ENCODE measurements around the gene PKD2L1. TPM values are rescaled to one million over a fixed set of nuclear protein-coding genes. Genes with fewer than 3 reads are reported as not detected.

Gene PKD2L1
- total and polyA plus RNA-seq, 10 donors: 2.2 to 8.7 (median 3.9) TPM; not detected in 1

DNA sequence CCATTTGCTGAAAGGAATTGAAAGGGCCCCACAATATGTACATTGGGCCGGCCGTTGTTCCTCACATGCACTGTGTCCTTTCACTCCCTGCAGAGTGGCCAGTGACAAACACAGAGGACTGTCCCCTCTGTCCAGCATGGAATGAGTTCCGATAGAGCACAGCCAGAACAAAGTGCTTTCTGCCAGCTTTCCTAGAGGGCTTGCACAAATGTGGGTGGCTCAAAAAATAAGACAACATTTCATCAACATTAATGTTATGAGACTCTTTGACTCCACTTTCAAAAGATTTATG, 2.4 kb downstream of the PKD2L1 start:
- TF ChIP-seq POLR2AphosphoS5 (IDR thresholded peaks at IDR 0.05) (no peak), POLR2A (IDR thresholded peaks at IDR 0.05) (no peak)
- H3K36me3 ChIP-seq: no peaks in the 10 kb centered on the region
- H3K4me1 ChIP-seq: peaks cover 0 to 20% (median 9%) of the 10 kb centered on the region in 6 donors
- peak overlapping the region in 1 of 8 donors; percentile 7 for H3K4me3 ChIP-seq
- H3K27me3 ChIP-seq (replicated peaks in 1 of 7): peaks cover 0 to 21% (median 0%) of the 10 kb centered on the region in 7 donors
- no peaks in the 10 kb centered on the region for H3K9me3 ChIP-seq
- intact Hi-C loops (cut with DNase I; ENCODE audit: low total_unique reads): no loop called here
- DNase-seq: no peak
- peak overlapping the region in 4 of 8 donors; percentile 65 to 78 (median 74) for H3K27ac ChIP-seq
- 81 to 91% (median 86%) methylated on average over 3 of the region's 3 CpGs for WGBS, 5 donors

DNA sequence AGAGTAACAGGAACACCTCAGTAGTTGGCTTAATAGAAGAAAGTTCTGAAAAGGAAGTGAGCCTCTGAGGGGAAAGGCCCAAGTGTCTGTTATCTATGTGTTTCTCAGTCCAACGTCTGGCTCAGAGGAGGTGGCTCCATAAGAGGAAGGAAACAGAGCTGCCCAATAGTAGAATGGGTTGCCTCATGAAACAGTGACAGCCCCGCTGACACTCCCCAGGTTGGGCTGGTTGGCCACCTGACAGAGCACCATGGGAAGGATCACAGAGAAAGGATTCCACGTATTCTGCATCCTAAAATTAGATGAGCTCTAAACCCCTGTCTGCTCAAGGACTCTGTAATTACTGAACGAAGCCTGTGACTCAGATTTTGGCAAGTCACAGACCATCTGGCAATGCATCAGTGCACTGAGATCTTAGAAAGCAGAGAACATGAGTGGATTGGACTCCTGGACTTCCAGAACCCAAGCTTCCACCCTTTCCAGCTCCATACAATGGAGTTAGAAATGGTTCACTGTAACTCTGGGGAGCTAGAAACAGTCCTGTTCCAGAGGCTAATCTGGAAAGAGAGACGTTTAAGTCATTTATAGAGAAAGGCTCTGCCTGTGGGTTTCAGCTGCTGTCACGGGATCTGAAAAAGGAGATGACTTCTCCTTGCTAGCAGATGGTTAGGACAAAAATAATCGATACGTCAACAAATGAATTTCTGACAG, 2.9 kb downstream of the PKD2L1 start:
- no peak for TF ChIP-seq POLR2A (IDR thresholded peaks at IDR 0.05)
- peak in 1 of 3 donors; percentile 72 for TF ChIP-seq POLR2AphosphoS5 (IDR thresholded peaks at IDR 0.05)
- intact Hi-C loops (cut with DNase I; ENCODE audit: low total_unique reads): no loop called here
- Histone ChIP-seq H3K36me3 (no peaks in the 10 kb centered on the region), H3K9me3 (no peaks in the 10 kb centered on the region), H3K4me3 (peak overlapping the region in 1 of 8 donors; percentile 7), H3K27me3 (replicated peaks in 1 of 7) (peaks cover 0 to 21% (median 0%) of the 10 kb centered on the region in 7 donors), H3K4me1 (peaks cover 0 to 20% (median 9%) of the 10 kb centered on the region in 6 donors), H3K27ac (peak overlapping the region in 7 of 8 donors; percentile 61 to 78 (median 72))
- WGBS, 5 donors: 36 to 48% (median 42%) methylated on average over 8 of the region's 8 CpGs
- DNase-seq: peak; percentile 86

DNA sequence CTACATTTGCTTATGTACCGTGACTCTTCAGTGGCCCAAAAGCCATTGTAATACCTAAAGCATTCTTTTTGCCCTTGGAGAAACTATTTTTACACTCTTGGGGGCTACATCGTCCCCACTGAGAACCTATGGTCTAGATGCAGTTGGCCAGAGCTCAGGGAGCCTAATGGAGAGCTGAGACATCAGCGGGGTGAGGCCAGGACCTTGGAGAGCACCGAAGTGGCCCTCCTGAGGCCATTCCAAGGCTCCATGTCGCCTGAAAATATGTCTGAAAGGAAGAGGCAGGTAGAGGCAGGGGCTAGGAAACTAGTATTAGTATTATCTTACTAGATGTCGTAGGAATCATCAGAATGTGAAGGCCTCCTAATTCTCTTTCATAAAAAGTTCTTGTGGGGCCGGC, 4.9 kb downstream of the PKD2L1 start:
- intact Hi-C loops (cut with DNase I; ENCODE audit: low total_unique reads): no loop called here
- 68 to 73% (median 70%) methylated on average over 7 of the region's 7 CpGs for WGBS, 5 donors
- peaks cover 0 to 20% (median 9%) of the 10 kb centered on the region in 6 donors for H3K4me1 ChIP-seq
- H3K27ac ChIP-seq: no peak overlapping the region
- H3K27me3 ChIP-seq (replicated peaks in 1 of 7): peaks cover 0 to 16% (median 0%) of the 10 kb centered on the region in 7 donors
- H3K36me3 ChIP-seq: no peaks in the 10 kb centered on the region
- TF ChIP-seq POLR2AphosphoS5 (IDR thresholded peaks at IDR 0.05) (no peak), POLR2A (IDR thresholded peaks at IDR 0.05) (no peak)
- TF ChIP-seq, protein P1, sequence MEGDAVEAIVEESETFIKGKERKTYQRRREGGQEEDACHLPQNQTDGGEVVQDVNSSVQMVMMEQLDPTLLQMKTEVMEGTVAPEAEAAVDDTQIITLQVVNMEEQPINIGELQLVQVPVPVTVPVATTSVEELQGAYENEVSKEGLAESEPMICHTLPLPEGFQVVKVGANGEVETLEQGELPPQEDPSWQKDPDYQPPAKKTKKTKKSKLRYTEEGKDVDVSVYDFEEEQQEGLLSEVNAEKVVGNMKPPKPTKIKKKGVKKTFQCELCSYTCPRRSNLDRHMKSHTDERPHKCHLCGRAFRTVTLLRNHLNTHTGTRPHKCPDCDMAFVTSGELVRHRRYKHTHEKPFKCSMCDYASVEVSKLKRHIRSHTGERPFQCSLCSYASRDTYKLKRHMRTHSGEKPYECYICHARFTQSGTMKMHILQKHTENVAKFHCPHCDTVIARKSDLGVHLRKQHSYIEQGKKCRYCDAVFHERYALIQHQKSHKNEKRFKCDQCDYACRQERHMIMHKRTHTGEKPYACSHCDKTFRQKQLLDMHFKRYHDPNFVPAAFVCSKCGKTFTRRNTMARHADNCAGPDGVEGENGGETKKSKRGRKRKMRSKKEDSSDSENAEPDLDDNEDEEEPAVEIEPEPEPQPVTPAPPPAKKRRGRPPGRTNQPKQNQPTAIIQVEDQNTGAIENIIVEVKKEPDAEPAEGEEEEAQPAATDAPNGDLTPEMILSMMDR (IDR thresholded peaks at IDR 0.05 in 8 of 11, conservative IDR thresholded peaks at IDR 0.05 in 3 of 11): no peak
- no peak overlapping the region for H3K4me3 ChIP-seq
- DNase-seq: no peak
- H3K9me3 ChIP-seq: no peaks in the 10 kb centered on the region

DNA sequence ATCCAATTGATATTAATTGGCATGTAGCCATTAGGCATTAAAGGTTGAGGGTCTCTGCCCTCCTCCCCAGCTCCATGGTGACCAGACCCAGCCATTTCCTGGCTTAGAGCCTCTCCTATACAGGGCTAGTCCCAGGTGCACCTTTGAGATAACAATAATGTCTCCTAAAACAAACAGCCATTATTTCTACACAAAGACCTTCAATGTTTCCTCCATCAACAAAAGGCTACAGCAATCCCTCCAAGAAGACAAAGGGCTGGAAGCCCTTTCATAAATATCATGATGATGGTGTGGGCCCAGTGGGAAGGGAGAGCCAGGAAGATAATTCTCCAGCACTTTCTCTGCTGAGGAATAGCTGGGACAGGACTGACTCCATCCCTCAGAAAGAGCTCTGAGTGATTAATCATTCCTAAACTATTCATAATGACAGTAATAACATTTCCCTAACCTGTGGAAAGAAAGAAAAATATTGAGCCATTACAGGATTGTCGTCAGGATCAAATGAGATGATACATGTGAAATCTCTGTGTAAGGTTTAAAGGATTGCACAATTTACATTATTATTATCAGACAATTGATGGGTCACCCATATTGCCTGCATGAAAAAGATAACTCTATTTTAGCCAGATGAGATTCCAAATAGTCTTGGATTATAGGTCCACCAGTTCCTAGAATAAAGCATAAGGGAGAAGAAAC, 10.2 kb downstream of the PKD2L1 start:
- Histone ChIP-seq H3K9me3 (no peaks in the 10 kb centered on the region), H3K27ac (no peak overlapping the region), H3K27me3 (replicated peaks in 1 of 7) (peaks cover 0 to 56% (median 0%) of the 10 kb centered on the region in 7 donors), H3K4me3 (no peak overlapping the region), H3K4me1 (no peaks in the 10 kb centered on the region), H3K36me3 (no peaks in the 10 kb centered on the region)
- intact Hi-C loops (cut with DNase I; ENCODE audit: low total_unique reads): no loop called here
- WGBS, 5 donors: 51 to 91% (median 73%) methylated on average over 1 of the region's 1 CpG
- TF ChIP-seq, protein P1 (IDR thresholded peaks at IDR 0.05 in 8 of 11, conservative IDR thresholded peaks at IDR 0.05 in 3 of 11): no peak
- TF ChIP-seq POLR2AphosphoS5 (IDR thresholded peaks at IDR 0.05): no peak
- TF ChIP-seq POLR2A (IDR thresholded peaks at IDR 0.05): no peak
- DNase-seq: no peak

DNA sequence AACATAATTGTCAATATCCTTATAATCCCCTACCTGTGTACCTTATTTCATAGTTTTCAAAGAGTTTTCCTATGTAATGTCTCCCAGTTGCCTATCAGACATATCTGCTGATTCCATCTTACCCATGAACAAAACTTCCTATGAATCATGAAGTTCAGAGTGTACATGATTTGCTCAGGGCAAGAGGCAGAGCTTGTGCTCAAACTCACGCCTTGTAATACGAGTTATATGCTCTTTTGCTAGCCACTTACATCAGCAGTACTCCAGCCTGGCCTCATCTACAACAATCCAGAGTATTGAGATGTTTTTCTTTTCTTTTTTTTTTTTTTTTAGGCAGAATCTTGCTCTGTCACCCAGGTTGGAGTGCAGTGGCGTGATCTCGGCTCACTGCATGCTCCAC, 11.8 kb downstream of the PKD2L1 start:
- intact Hi-C loops (cut with DNase I; ENCODE audit: low total_unique reads): no loop called here
- no peaks in the 10 kb centered on the region for H3K9me3 ChIP-seq
- no peaks in the 10 kb centered on the region for H3K36me3 ChIP-seq
- WGBS, 5 donors: 84 to 92% (median 86%) methylated on average over 4 of the region's 4 CpGs
- TF ChIP-seq POLR2A (IDR thresholded peaks at IDR 0.05) (no peak), POLR2AphosphoS5 (IDR thresholded peaks at IDR 0.05) (no peak)
- TF ChIP-seq, protein P1 (IDR thresholded peaks at IDR 0.05 in 8 of 11, conservative IDR thresholded peaks at IDR 0.05 in 3 of 11): no peak
- H3K27me3 ChIP-seq (replicated peaks in 1 of 7): peaks cover 0 to 70% (median 6%) of the 10 kb centered on the region in 7 donors
- no peak for DNase-seq
- H3K4me3 ChIP-seq: no peak overlapping the region
- no peak overlapping the region for H3K27ac ChIP-seq
- no peaks in the 10 kb centered on the region for H3K4me1 ChIP-seq

Measured in spleen (tissue), 11 donors.